GM18502 (cell line): Measurements from ENCODE around the gene TMEM63C.

Experiments used
- ATAC-seq: cut with Tn5 transposase; IDR thresholded peaks from one replicate; pipeline ENCODE4 v1.9.1; 2021; ENCODE audit warnings: mild to moderate bottlenecking; ENCODE audit not compliant: unreplicated experiment, poor library complexity

TMEM63C gene

DNA sequence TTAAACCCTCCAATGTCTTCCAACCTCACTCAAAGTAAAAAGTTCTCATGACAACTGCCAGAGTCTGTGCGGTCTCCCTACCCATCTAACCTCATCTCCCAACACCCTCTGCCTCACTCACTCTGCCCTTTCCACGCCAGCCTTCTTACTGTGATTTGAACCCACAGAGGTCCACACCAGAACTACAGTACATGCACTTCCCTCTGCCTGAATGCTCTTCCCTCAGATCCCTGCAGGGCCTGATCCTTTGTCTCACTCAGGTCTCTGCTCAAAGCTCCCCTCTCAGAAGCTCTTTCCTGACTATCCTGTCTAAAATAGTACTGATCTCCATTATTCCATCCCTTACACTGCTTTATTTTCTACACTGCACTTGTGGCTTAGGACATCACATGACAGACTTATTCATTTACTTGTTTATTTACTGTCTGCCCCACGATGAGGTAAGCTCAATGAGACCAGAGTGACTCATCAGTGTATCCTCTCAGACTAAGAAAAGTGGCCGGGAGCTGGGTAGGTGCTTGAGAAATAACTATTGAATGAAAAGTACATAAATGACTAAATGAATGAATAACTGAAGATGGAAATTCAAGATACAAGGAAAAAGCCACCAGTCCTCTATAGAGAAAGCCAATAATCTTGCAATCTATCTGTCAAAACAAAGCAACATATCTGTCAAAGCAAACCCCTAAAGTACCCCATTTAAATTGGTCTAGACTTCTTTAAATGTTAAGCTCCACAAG is 122.0 kb downstream of the TMEM63C start:
- ATAC-seq = no peak

DNA sequence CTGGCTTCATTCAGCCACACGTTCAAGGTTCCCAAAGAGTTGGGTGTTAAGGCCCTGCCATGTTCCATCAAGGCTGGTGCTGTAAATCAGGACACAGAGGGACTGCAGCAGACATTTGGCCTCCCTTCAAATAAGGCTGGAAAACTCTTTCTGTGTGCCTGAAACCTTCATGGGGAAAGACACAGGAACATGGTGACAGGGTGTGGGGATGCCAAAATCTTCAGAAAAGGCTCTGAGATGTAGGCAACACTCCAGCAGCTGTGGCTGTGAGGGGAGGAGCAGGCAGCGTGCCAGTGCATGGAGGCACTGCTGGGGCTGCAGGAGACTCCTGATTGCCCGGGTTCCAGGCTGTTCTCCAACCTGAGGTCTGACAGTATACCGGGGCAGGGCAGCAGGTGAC is 124.1 kb downstream of the TMEM63C start:
- no peak for ATAC-seq

DNA sequence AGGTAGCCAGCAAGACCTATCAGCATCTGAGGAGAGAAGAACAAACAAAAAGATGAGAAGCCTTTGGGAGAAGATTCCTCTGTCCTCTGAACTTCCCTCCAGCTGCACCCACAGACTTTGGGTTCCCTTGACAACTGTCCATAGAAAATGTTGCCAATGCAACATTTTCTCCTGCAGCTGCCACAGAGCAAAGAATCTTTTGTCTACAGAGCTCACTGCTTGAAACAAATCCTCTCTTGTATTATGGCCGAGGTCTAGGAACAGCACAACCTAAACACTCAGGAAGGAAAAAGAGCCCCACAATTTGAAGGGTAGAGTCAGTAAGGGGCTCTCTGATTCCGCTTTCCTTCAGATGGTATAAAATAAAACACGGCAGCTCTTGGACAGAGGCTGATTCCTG is 124.8 kb downstream of the TMEM63C start:
- ATAC-seq = no peak

DNA sequence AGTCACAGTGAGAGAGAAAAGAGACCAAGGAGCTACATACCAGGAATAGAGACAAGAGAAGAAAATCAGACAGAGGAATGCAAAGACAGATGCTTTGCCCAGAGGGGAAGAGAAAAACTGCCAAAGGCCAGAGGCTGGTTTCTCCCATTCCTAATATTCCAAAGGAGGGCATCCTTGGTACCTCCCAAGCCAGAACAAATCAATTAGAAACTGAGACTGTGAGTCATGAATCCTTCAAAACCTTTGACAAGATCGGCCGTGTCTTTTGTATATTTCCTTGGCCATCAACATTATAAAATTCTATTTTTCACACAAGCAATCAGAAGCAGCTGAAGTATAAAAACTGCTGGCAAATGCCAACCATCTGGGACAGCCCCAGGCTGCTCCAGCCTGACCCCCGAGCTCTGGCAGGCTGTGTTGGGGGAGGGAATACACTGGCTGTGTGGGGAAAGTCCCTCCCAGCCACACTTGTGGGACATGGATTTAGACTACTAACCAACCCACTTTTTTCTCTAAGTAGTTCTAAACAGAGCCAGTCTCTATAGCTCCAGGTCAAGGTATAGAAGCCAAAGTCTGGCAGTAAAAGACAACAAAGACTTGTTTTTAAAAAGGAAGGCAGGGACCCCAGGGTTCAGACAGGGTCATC is 125.4 kb downstream of the TMEM63C start:
- ATAC-seq = no peak
